OCI-LY1 (cell line): Measurements from ENCODE around the gene TRIM54.

ENCODE experiments used
- CTCF ChIP-seq: fragments of 200-600 bp; sonication (generic), shearing (Covaris generic); IDR thresholded peaks from 2 replicates; pipeline ENCODE4 v1.5.1; 2017; ENCODE audit warnings: mild to moderate bottlenecking, antibody characterized with exemption, low read length, moderate library complexity, mixed read lengths
- EZH2 ChIP-seq: fragments of 200-600 bp; sonication (generic), shearing (Covaris generic); IDR thresholded peaks from 2 replicates; pipeline ENCODE4 v1.8.0; 2017; ENCODE audit warnings: borderline replicate concordance, mixed run types, mild to moderate bottlenecking, antibody characterized with exemption, low read length, moderate library complexity, mixed read lengths

DNA sequence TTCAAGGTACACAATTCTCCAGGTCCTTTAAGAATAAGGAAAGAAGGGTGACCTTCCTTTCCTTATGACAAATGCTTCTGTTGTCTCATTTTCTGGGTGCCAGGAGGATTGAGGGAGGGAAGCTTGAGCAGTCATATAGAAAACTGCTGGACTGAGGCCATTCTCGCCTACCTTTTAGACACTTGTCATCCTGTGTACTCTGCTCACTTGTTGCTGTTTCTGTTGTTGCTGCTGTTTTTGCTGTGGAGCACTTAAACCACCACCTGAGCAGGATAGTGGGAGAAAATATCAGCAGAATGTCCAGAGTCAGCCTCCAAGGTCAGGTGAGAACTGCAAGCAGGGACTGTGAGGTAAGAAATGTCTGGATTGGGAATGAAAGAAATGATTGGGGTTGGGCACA is 4.2 kb upstream of the TRIM54 start:
- TF ChIP-seq CTCF (no peak), EZH2 (no peak)
